Measurements from ENCODE around the gene LARGE2.

- TF ChIP-seq EZH2phosphoT487 (IDR thresholded peaks at IDR 0.05; ENCODE audit: borderline replicate concordance, low read length) (no peak), CTCF (conservative IDR thresholded peaks at IDR 0.05; ENCODE audit: low read depth, low read length) (no peak), EZH2 (IDR thresholded peaks at IDR 0.05; ENCODE audit: low read length, unreplicated experiment) (no peak)
These were observed 1.7 kb upstream of the LARGE2 start for GRCh38 chr11:45920531-45921477.
